Right ventricle myocardium inferior (tissue), 1 donor: ENCODE data around the gene KIF26A. TPM values are rescaled to one million over a fixed set of nuclear protein-coding genes. Genes with fewer than 3 reads are reported as not detected.

Experiments
- ATAC-seq: fragments of 200-7000 bp; cut with Tn5 transposase; one replicate; pipeline ENCODE4 v1.9.1; 2020; ENCODE audit warnings: mild to moderate bottlenecking, moderate library complexity
- DNase-seq: peaks from one replicate; pipeline ENCODE4 v3.0.0; 2021; ENCODE audit errors: missing footprints
- intact Hi-C: fragments of 100-400 bp; cut with DNase I; formaldehyde crosslinking; loops from one replicate; pipeline ENCODE4 v1.11.0; 2022
- total RNA-seq: library from RNA; stranded (reverse); fragmentation: NEBNext Ultra II Directional; extraction: Animal tissue kit (Norgen Biotek cat#: 25700); gene quantifications from one replicate; pipeline ENCODE4 v1.2.1, GENCODE V29; 2021
- donor health status: DM: no; HTN: yes; CAD: no; lungs with severe emphysema.

KIF26A gene
- total RNA-seq, 1 donor from 2014 or later: 6.4 TPM

GRCh38 chr14:104180561-104181165 is 42.3 kb downstream of the KIF26A start:
- intact Hi-C loops: no loop called here
- ATAC-seq: no peak
- no peak for DNase-seq

GRCh38 chr14:104181761-104182530 is 43.6 kb downstream of the KIF26A start:
- no peak for ATAC-seq
- no peak for DNase-seq
- intact Hi-C loops: no loop called here

GRCh38 chr14:104182857-104183425 is 44.6 kb downstream of the KIF26A start:
- intact Hi-C loops: no loop called here
- no peak for ATAC-seq
- no peak for DNase-seq

GRCh38 chr14:104183796-104184195 is 45.4 kb downstream of the KIF26A start:
- no peak for ATAC-seq
- DNase-seq: no peak
- intact Hi-C loops: loop anchor here (2.0 kb wide), 1 partner anchor 45 kb away; the partner anchor contains the start of gene KIF26A

- no peak for DNase-seq
- ATAC-seq: no peak
- intact Hi-C loops: loop anchor here (2.0 kb wide), 1 partner anchor 46 kb away; the partner anchor contains the start of gene KIF26A
Observed at GRCh38 chr14:104184506-104184905, 46.1 kb downstream of the KIF26A start.

GRCh38 chr14:104184911-104185499 is 46.6 kb downstream of the KIF26A start:
- intact Hi-C loops: loop anchor here (2.0 kb wide), 1 partner anchor 46 kb away; the partner anchor contains the start of gene KIF26A
- DNase-seq: no peak

GRCh38 chr14:104185916-104186495 is 47.6 kb downstream of the KIF26A start:
- ATAC-seq (no peak), DNase-seq (no peak)
- intact Hi-C loops: loop anchor here (2.0 kb wide), 1 partner anchor 47 kb away; the partner anchor contains the start of gene KIF26A

More at GRCh38 chr14:104184911-104185499, 46.6 kb downstream of the KIF26A start:
- peak; percentile 42 for ATAC-seq

- intact Hi-C loops: no loop called here
- ATAC-seq (no peak), DNase-seq (no peak)
Observed at GRCh38 chr14:104186575-104186974, 48.2 kb downstream of the KIF26A start.

GRCh38 chr14:104187121-104187889 is 48.9 kb downstream of the KIF26A start:
- intact Hi-C loops: no loop called here
- ATAC-seq: no peak
- no peak for DNase-seq

- intact Hi-C loops: no loop called here
- DNase-seq (no peak), ATAC-seq (no peak)
Observed at GRCh38 chr14:104187931-104188726, 49.7 kb downstream of the KIF26A start.

GRCh38 chr14:104188727-104189400 is 50.5 kb downstream of the KIF26A start:
- intact Hi-C loops: no loop called here
- ATAC-seq (no peak), DNase-seq (no peak)

- intact Hi-C loops: no loop called here
- ATAC-seq (no peak), DNase-seq (no peak)
Observed at GRCh38 chr14:104189629-104190335, 51.4 kb downstream of the KIF26A start.

- ATAC-seq (no peak), DNase-seq (no peak)
- intact Hi-C loops: no loop called here
Observed at GRCh38 chr14:104190396-104191000, 52.1 kb downstream of the KIF26A start.

- ATAC-seq (no peak), DNase-seq (no peak)
- intact Hi-C loops: no loop called here
Observed at GRCh38 chr14:104191409-104191997, 53.1 kb downstream of the KIF26A start.

- no peak for DNase-seq
- intact Hi-C loops: no loop called here
- no peak for ATAC-seq
Observed at GRCh38 chr14:104192146-104192882, 53.9 kb downstream of the KIF26A start.
